ENCODE data around the gene SLC17A1. TPM values are rescaled to one million over a fixed set of nuclear protein-coding genes. Genes with fewer than 3 reads are reported as not detected.

Gene SLC17A1, protein sequence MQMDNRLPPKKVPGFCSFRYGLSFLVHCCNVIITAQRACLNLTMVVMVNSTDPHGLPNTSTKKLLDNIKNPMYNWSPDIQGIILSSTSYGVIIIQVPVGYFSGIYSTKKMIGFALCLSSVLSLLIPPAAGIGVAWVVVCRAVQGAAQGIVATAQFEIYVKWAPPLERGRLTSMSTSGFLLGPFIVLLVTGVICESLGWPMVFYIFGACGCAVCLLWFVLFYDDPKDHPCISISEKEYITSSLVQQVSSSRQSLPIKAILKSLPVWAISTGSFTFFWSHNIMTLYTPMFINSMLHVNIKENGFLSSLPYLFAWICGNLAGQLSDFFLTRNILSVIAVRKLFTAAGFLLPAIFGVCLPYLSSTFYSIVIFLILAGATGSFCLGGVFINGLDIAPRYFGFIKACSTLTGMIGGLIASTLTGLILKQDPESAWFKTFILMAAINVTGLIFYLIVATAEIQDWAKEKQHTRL
- not detected for total RNA-seq

- Mint-ChIP-seq H3K36me3 (ENCODE audit: low read depth) (no peaks in the 10 kb centered on the region), H3K27me3 (peaks cover 9% of the 10 kb centered on the region), H3K27ac (no peak within 1 kb of the TSS), H3K4me3 (no peak within 1 kb of the TSS), H3K9me3 (no peaks in the 10 kb centered on the region), H3K4me1 (peaks cover 3% of the 10 kb centered on the region)
- CTCF ChIA-PET = interaction anchor here (0.9 to 1.1 kb wide), 2 partner anchors 13 to 28 kb away, joined by 3 to 5 read pairs; no protein-coding TSS in a partner anchor
- POLR2A ChIA-PET = no interaction called here
- DNase-seq = no peak
Measured at GRCh38 chr6:25831532-25832306, at the start of gene SLC17A1. TSS of gene SLC17A1 (minus strand) at chr6:25832052. CDS start at chr6:25830557, 1,495 bp downstream.

DNA sequence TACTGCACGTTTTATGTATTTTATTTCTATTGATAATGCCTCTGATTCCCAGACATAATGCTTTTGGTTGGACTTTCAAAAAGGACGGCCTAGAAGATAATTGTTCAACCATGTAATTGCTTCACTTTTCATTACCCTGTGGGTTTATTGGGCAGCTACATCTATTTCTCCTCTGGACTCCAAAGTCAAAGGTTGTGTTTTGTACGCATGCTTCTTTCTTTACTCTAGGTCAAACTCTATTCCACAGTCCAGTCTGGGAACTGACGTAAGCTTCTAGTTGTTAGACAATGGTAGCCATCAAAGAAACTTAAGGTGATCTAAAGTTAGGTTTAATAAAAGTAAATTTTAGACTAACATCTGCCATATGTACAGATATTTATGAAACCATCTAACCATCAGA, 48.7 kb upstream of the SLC17A1 start:
- peaks cover 4% of the 10 kb centered on the region for H3K9me3 Mint-ChIP-seq
- no peak for DNase-seq
- POLR2A ChIA-PET = no interaction called here
- no peak overlapping the region for H3K27ac Mint-ChIP-seq
- H3K4me3 Mint-ChIP-seq = no peak overlapping the region
- CTCF ChIA-PET = no interaction called here
- peaks cover 5% of the 10 kb centered on the region for H3K36me3 Mint-ChIP-seq (ENCODE audit: low read depth)
- H3K4me1 Mint-ChIP-seq = peaks cover 26% of the 10 kb centered on the region
- H3K27me3 Mint-ChIP-seq = peaks cover 7% of the 10 kb centered on the region

- ChIA-PET CTCF (no interaction called here), POLR2A (no interaction called here)
- Mint-ChIP-seq H3K4me1 (peaks cover 44% of the 10 kb centered on the region), H3K27me3 (peaks cover 7% of the 10 kb centered on the region), H3K4me3 (no peak overlapping the region), H3K36me3 (ENCODE audit: low read depth) (peaks cover 8% of the 10 kb centered on the region), H3K27ac (no peak overlapping the region), H3K9me3 (peaks cover 4% of the 10 kb centered on the region)
- DNase-seq = no peak
Measured at GRCh38 chr6:25878721-25879322, 47.0 kb upstream of the SLC17A1 start.

GRCh38 chr6:25875926-25876602, 44.2 kb upstream of the SLC17A1 start:
- Mint-ChIP-seq H3K9me3 (peaks cover 10% of the 10 kb centered on the region), H3K36me3 (ENCODE audit: low read depth) (peaks cover 13% of the 10 kb centered on the region), H3K4me1 (peaks cover 50% of the 10 kb centered on the region), H3K4me3 (no peak overlapping the region), H3K27ac (no peak overlapping the region), H3K27me3 (peaks cover 7% of the 10 kb centered on the region)
- ChIA-PET CTCF (no interaction called here), POLR2A (no interaction called here)
- DNase-seq = no peak

DNA sequence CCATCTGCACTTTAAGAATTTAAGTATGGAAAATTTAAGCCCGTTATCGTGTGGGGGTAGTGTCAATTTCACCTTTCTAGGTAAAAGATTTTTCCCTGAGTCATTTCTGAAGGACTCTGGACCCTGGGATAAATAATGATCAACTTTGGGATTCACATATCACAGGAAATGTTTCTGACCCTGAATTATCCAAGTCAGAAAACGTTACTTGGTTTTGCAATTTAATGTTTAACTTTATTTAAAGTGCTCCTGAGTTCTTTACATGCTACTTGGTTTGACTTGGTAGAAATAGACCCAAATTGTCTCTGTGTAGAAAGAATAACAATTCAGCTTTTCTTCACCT, 43.7 kb upstream of the SLC17A1 start:
- ChIA-PET CTCF (interaction anchor here (0.9 kb wide), 1 partner anchor 9 kb away, joined by 3 read pairs; no protein-coding TSS in a partner anchor), POLR2A (no interaction called here)
- H3K27ac Mint-ChIP-seq = no peak overlapping the region
- H3K36me3 Mint-ChIP-seq (ENCODE audit: low read depth) = peaks cover 13% of the 10 kb centered on the region
- no peak overlapping the region for H3K4me3 Mint-ChIP-seq
- peaks cover 7% of the 10 kb centered on the region for H3K27me3 Mint-ChIP-seq
- H3K4me1 Mint-ChIP-seq = peaks cover 50% of the 10 kb centered on the region
- DNase-seq = no peak
- H3K9me3 Mint-ChIP-seq = peaks cover 10% of the 10 kb centered on the region

- H3K27me3 Mint-ChIP-seq = peaks cover 7% of the 10 kb centered on the region
- H3K9me3 Mint-ChIP-seq = peaks cover 10% of the 10 kb centered on the region
- peak; percentile 45 for DNase-seq
- H3K36me3 Mint-ChIP-seq (ENCODE audit: low read depth) = peaks cover 12% of the 10 kb centered on the region
- ChIA-PET POLR2A (no interaction called here), CTCF (interaction anchor here (0.9 to 1.1 kb wide), 2 partner anchors 8 to 146 kb away, joined by 3 read pairs; no protein-coding TSS in a partner anchor)
- H3K27ac Mint-ChIP-seq = peak overlapping the region; percentile 82
- peaks cover 50% of the 10 kb centered on the region for H3K4me1 Mint-ChIP-seq
- H3K4me3 Mint-ChIP-seq = peak overlapping the region; percentile 53
Measured at GRCh38 chr6:25874822-25875562, 43.1 kb upstream of the SLC17A1 start.

DNA sequence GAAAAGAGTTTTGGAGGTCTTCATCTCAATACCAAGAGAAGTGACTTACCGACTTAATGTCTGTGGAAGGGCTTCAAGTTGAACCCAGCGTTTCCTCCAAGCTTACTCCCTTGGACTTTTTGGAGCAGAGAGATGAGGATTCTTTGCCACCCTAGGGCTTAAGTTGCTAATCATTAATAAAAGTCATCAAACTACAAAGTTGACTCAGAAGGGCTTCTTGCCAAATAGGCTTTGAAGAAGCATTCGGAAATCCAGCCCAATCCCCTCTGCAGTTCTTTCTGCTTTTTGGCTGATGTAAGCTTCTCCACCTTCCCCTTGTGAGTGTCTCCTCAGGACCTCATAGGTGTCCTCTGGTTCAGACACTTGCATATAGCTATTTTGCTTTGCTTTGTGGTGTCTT, 42.3 kb upstream of the SLC17A1 start, which contains the start of gene SLC17A3:
Gene SLC17A3, minus strand, starts transcription at position 126 of the 400 bp plus-strand sequence. CDS start 5,856 bp downstream, outside the sequence.
- peaks cover 4% of the 10 kb centered on the region for H3K27me3 Mint-ChIP-seq
- ChIA-PET POLR2A (no interaction called here), CTCF (interaction anchor here (1.1 to 1.5 kb wide), 2 partner anchors 70 to 147 kb away, joined by 3 read pairs; no protein-coding TSS in a partner anchor)
- H3K4me1 Mint-ChIP-seq = peaks cover 50% of the 10 kb centered on the region
- H3K36me3 Mint-ChIP-seq (ENCODE audit: low read depth) = peaks cover 12% of the 10 kb centered on the region
- peak within 1 kb of the TSS; percentile 53 for H3K4me3 Mint-ChIP-seq
- no peak for DNase-seq
- H3K27ac Mint-ChIP-seq = peak within 1 kb of the TSS; percentile 82
- peaks cover 10% of the 10 kb centered on the region for H3K9me3 Mint-ChIP-seq

DNA sequence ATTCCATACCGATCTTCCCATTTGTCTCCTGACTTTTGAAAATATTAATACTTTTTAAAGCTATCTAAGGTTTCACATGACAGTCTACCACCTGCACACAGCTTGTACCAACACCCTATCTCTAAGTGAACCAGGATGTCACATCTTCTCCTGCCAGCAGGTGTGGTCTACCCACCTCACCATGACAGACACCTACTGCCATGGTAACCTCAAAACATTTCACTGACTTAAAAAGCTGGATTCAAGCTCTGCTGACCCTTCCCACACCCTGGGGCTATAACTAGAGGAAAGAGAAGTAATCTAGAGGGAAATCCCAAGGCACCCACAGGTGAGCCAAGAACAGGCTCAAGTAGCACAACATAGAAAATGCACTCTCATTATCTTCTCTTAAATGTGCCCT, 41.0 kb upstream of the SLC17A1 start:
- CTCF ChIA-PET = interaction anchor here (1.0 to 1.5 kb wide), 2 partner anchors 9 to 69 kb away, joined by 3 to 4 read pairs; no protein-coding TSS in a partner anchor
- Mint-ChIP-seq H3K36me3 (ENCODE audit: low read depth) (peaks cover 14% of the 10 kb centered on the region), H3K9me3 (peaks cover 10% of the 10 kb centered on the region), H3K27me3 (no peaks in the 10 kb centered on the region), H3K4me1 (peaks cover 50% of the 10 kb centered on the region), H3K27ac (no peak overlapping the region), H3K4me3 (no peak overlapping the region)
- peak; percentile 16 for DNase-seq
- POLR2A ChIA-PET = interaction anchor here (0.6 kb wide), 1 partner anchor 48 kb away, joined by 3 read pairs; no protein-coding TSS in a partner anchor

DNA sequence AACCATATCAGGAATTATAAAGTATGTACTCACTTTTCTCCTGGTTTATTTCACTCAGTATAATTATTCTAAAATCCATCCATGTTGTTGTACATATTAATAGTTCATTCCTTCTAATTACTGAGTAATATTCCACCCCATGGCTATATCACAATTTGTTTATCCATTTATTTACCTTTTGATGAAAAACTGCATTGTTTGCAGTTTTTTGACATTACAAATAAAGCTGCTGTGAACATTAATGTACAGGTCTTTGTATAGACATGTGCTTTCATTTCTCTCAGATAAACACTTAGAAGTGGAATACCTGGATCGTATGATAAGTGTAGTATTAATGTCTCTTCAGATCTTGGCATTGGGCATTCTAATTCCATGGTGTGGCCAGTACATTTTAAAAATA, 38.0 kb upstream of the SLC17A1 start:
- Mint-ChIP-seq H3K36me3 (ENCODE audit: low read depth) (peaks cover 12% of the 10 kb centered on the region), H3K9me3 (peaks cover 7% of the 10 kb centered on the region), H3K27me3 (no peaks in the 10 kb centered on the region), H3K4me3 (no peak overlapping the region), H3K4me1 (peaks cover 50% of the 10 kb centered on the region), H3K27ac (no peak overlapping the region)
- DNase-seq = no peak
- ChIA-PET CTCF (no interaction called here), POLR2A (no interaction called here)

GRCh38 chr6:25868436-25869183, 36.8 kb upstream of the SLC17A1 start:
- H3K27me3 Mint-ChIP-seq = no peaks in the 10 kb centered on the region
- H3K36me3 Mint-ChIP-seq (ENCODE audit: low read depth) = peaks cover 15% of the 10 kb centered on the region
- H3K9me3 Mint-ChIP-seq = peaks cover 16% of the 10 kb centered on the region
- ChIA-PET POLR2A (no interaction called here), CTCF (interaction anchor here (1.4 kb wide), 1 partner anchor 13 kb away, joined by 3 read pairs; no protein-coding TSS in a partner anchor)
- DNase-seq = no peak
- no peak overlapping the region for H3K27ac Mint-ChIP-seq
- no peak overlapping the region for H3K4me3 Mint-ChIP-seq
- peaks cover 46% of the 10 kb centered on the region for H3K4me1 Mint-ChIP-seq

GRCh38 chr6:25866011-25866410, 34.2 kb upstream of the SLC17A1 start:
- Mint-ChIP-seq H3K27me3 (no peaks in the 10 kb centered on the region), H3K27ac (peak overlapping the region; percentile 88), H3K4me1 (peaks cover 32% of the 10 kb centered on the region), H3K36me3 (ENCODE audit: low read depth) (peaks cover 11% of the 10 kb centered on the region), H3K4me3 (no peak overlapping the region), H3K9me3 (peaks cover 11% of the 10 kb centered on the region)
- peak; percentile 51 for DNase-seq
- ChIA-PET CTCF (no interaction called here), POLR2A (no interaction called here)
